Embryonic facial prominence (tissue), 1 donor: Measurements from ENCODE around the gene PPFIBP1.
"Not testable (repeated sequence)": the region's sequence is repeated elsewhere in the genome, so short reads cannot be mapped to it uniquely, and the experiment has no call there.

Experiments used
- DNase-seq: peaks from one replicate; pipeline ENCODE4 v3.0.0-alpha.2; 2016; ENCODE audit errors: extremely low spot score

The PPFIBP1 gene

GRCh38 chr12:27627123-27627852, 103.3 kb downstream of the PPFIBP1 start:
- no peak for DNase-seq

GRCh38 chr12:27627853-27628469, 104.0 kb downstream of the PPFIBP1 start:
- DNase-seq = not testable (repeated sequence)

- DNase-seq = not testable (repeated sequence)
Observed at GRCh38 chr12:27630219-27630618, 106.2 kb downstream of the PPFIBP1 start.

- DNase-seq = no peak
Observed at GRCh38 chr12:27631365-27631764, 107.4 kb downstream of the PPFIBP1 start.

GRCh38 chr12:27631813-27632491, 107.9 kb downstream of the PPFIBP1 start:
- no peak for DNase-seq

GRCh38 chr12:27635349-27635972, 111.5 kb downstream of the PPFIBP1 start:
- no peak for DNase-seq

- not testable (repeated sequence) for DNase-seq
Observed at GRCh38 chr12:27636569-27636968, 112.6 kb downstream of the PPFIBP1 start.

GRCh38 chr12:27637524-27637923, 113.5 kb downstream of the PPFIBP1 start:
- no peak for DNase-seq

- DNase-seq = no peak
Observed at GRCh38 chr12:27639265-27639664, 115.3 kb downstream of the PPFIBP1 start.

GRCh38 chr12:27640566-27641200, 116.7 kb downstream of the PPFIBP1 start:
- DNase-seq = not testable (repeated sequence)

GRCh38 chr12:27642361-27642760, 118.4 kb downstream of the PPFIBP1 start:
- not testable (repeated sequence) for DNase-seq

GRCh38 chr12:27642892-27643291, 118.9 kb downstream of the PPFIBP1 start:
- DNase-seq = not testable (repeated sequence)

GRCh38 chr12:27644158-27644845, 120.3 kb downstream of the PPFIBP1 start:
- DNase-seq = no peak

- DNase-seq = no peak
Observed at GRCh38 chr12:27645671-27646070, 121.7 kb downstream of the PPFIBP1 start.

- no peak for DNase-seq
Observed at GRCh38 chr12:27646149-27646548, 122.1 kb downstream of the PPFIBP1 start.

- no peak for DNase-seq
Observed at GRCh38 chr12:27650011-27650410, 126.0 kb downstream of the PPFIBP1 start.

GRCh38 chr12:27651201-27651600, 127.2 kb downstream of the PPFIBP1 start:
- no peak for DNase-seq

- peak; percentile 48 for DNase-seq
Observed at GRCh38 chr12:27652174-27652763, 128.3 kb downstream of the PPFIBP1 start.

GRCh38 chr12:27653661-27654060, 129.7 kb downstream of the PPFIBP1 start:
- DNase-seq = no peak

- not testable (repeated sequence) for DNase-seq
Observed at GRCh38 chr12:27655476-27655875, 131.5 kb downstream of the PPFIBP1 start.

- DNase-seq = no peak
Observed at GRCh38 chr12:27657296-27657695, 133.3 kb downstream of the PPFIBP1 start.
